GM12878 (cell line): Measurements from ENCODE around the gene OTOF. TPM values are rescaled to one million over a fixed set of nuclear protein-coding genes. Genes with fewer than 3 reads are reported as not detected.

Experiments
- ATAC-seq: fragments of 200-7000 bp; cut with Tn5 transposase; 3 replicates; pipeline ENCODE4 v1.9.1; 2020; ENCODE audit warnings: mild to moderate bottlenecking, moderate library complexity
- BruUV-seq: library from RNA; stranded (reverse); fragments of 400-500 nt; replicated peaks from 2 replicates; lab custom pipeline; 2021; lab: Mats Ljungman, UMichigan
- CTCF ChIA-PET: fragments of 300-600 bp; sonication (Branson Sonifier 250); formaldehyde crosslinking; extraction: SDS; loops from one replicate; lab custom pipeline; 2021; ENCODE audit warnings: inconsistent platforms; lab: Yijun Ruan, JAX
- POLR2A ChIA-PET: fragments of 350-600 bp; formaldehyde crosslinking; extraction: SDS; loops from one replicate; lab custom pipeline; 2021; ENCODE audit warnings: inconsistent platforms; lab: Charles Lee
- RAD21 ChIA-PET: fragments of 300-600 bp; sonication (Branson Sonifier 250); formaldehyde crosslinking; loops from one replicate; lab custom pipeline; 2023; ENCODE audit warnings: antibody characterized with exemption; ENCODE audit not compliant: unreplicated experiment; lab: Charles Lee
- SMC1A ChIA-PET: fragments of 300-600 bp; sonication (Branson Sonifier 250); formaldehyde crosslinking; loops from one replicate; lab custom pipeline; 2023; ENCODE audit not compliant: unreplicated experiment, uncharacterized antibody; lab: Charles Lee
- DNase-seq: peaks from one replicate; pipeline ENCODE4 v3.0.0-alpha.2; 2011; ENCODE audit warnings: low read depth, low spot score
- FAIRE-seq: peaks from 3 replicates; lab custom pipeline; 2011; peaks lifted over from hg19 to GRCh38; lab: Jason Lieb, UNC
- H2AFZ ChIP-seq: 2 replicates; pipeline ENCODE4 v1.6.0; 2011; ENCODE audit warnings: low read depth, low read length, control low read depth; ENCODE audit not compliant: control insufficient read depth
- H3K27ac ChIP-seq: 2 replicates; pipeline ENCODE4 v1.5.1; 2011; ENCODE audit warnings: control low read depth; ENCODE audit not compliant: control insufficient read depth, insufficient read depth
- H3K27me3 ChIP-seq, 2 experiments: replicated peaks in 1 of 2; 2 replicates each; pipeline versions ENCODE4 v1.6.0 to v1.6.1; 2011; ENCODE audit warnings: low read length in 1 of 2; ENCODE audit not compliant: control insufficient read depth in 2 of 2, insufficient read depth in 2 of 2
- H3K36me3 ChIP-seq, 2 experiments: 2 replicates each; pipeline ENCODE4 v1.5.1; 2011; ENCODE audit warnings: low read length in 1 of 2; ENCODE audit not compliant: control insufficient read depth in 2 of 2, insufficient read depth in 2 of 2
- H3K4me1 ChIP-seq: 2 replicates; pipeline ENCODE4 v1.6.1; 2011; ENCODE audit warnings: mild to moderate bottlenecking, low read length, moderate library complexity, mixed read lengths; ENCODE audit not compliant: control insufficient read depth, insufficient read depth
- H3K4me2 ChIP-seq: 2 replicates; pipeline ENCODE4 v1.6.0; 2011; ENCODE audit warnings: control low read depth; ENCODE audit not compliant: control insufficient read depth, insufficient read depth
- H3K4me3 ChIP-seq: fragments of 200-600 bp; sonication (generic); 2 replicates; pipeline ENCODE4 v1.5.1; 2016
- H3K79me2 ChIP-seq: 2 replicates; pipeline ENCODE4 v1.6.0; 2011; ENCODE audit warnings: low read length; ENCODE audit not compliant: control insufficient read depth, insufficient read depth
- H3K9ac ChIP-seq: 2 replicates; pipeline ENCODE4 v1.8.0; 2011; ENCODE audit warnings: low read length, control low read depth, mixed read lengths; ENCODE audit not compliant: control insufficient read depth, insufficient read depth
- H3K9me3 ChIP-seq: replicated peaks from 3 replicates; pipeline ENCODE4 v1.5.1; 2011; ENCODE audit warnings: mild to moderate bottlenecking, low read length; ENCODE audit not compliant: control insufficient read depth, insufficient read depth
- H4K20me1 ChIP-seq: 2 replicates; pipeline ENCODE4 v1.6.0; 2011; ENCODE audit not compliant: control insufficient read depth, insufficient read depth
- BHLHE40 ChIP-seq, 2 experiments: fragments of 450-650 bp in 1 of 2; IDR thresholded peaks; 2 replicates each; pipeline ENCODE4 v1.6.1; 2011 to 2017; ENCODE audit warnings: low read depth in 2 of 2, borderline replicate concordance in 1 of 2, improper control_type of control experiment in 1 of 2, low read length in 1 of 2, mild to moderate bottlenecking in 1 of 2
- CEBPB ChIP-seq, 2 experiments: fragments of 150-350 bp in 1 of 2; IDR thresholded peaks; 2 replicates each; pipeline ENCODE4 v1.6.1; 2012 to 2014; ENCODE audit warnings: low read depth in 2 of 2, low read length in 2 of 2, borderline replicate concordance in 1 of 2, inconsistent platforms in 1 of 2
- CHD1 ChIP-seq: IDR thresholded peaks from 2 replicates; pipeline ENCODE4 v1.6.1; 2012; ENCODE audit warnings: low read depth, low read length, improper control_type of control experiment
- HDAC6 ChIP-seq: fragments of 200-600 bp; sonication (generic); IDR thresholded peaks from one replicate; pipeline ENCODE4 v1.8.0; 2017; ENCODE audit warnings: antibody characterized with exemption; ENCODE audit not compliant: unreplicated experiment
- IKZF2 ChIP-seq, 2 experiments: fragments of 450-650 bp; IDR thresholded peaks; 2 replicates each; pipeline ENCODE4 v1.6.1; 2017; ENCODE audit warnings: mild to moderate bottlenecking in 2 of 2, moderate library complexity in 2 of 2
- MYC ChIP-seq: IDR thresholded peaks from 2 replicates; pipeline ENCODE4 v1.6.1; 2011; ENCODE audit warnings: mild to moderate bottlenecking, low read length, moderate library complexity, inconsistent platforms; ENCODE audit not compliant: insufficient read depth, insufficient replicate concordance, insufficient read length, severe bottlenecking
- NKRF ChIP-seq: fragments of 450-650 bp; conservative IDR thresholded peaks from 2 replicates; pipeline ENCODE4 v1.6.1; 2017; ENCODE audit warnings: mild to moderate bottlenecking, moderate library complexity
- NR2C1 ChIP-seq: fragments of 450-650 bp; IDR thresholded peaks from 2 replicates; pipeline ENCODE4 v1.6.1; 2017; ENCODE audit warnings: antibody characterized with exemption, mild to moderate bottlenecking, moderate library complexity
- RAD51 ChIP-seq: fragments of 450-650 bp; IDR thresholded peaks from 2 replicates; pipeline ENCODE4 v1.6.1; 2016; ENCODE audit warnings: moderate library complexity, mild to moderate bottlenecking, inconsistent platforms
- SREBF1 ChIP-seq: IDR thresholded peaks from 2 replicates; pipeline ENCODE4 v1.6.1; 2012; ENCODE audit warnings: mild to moderate bottlenecking, low read length
- WGBS: methylation state at CpG from one replicate; pipeline ENCODE4 v1.1.6; 2016; ENCODE audit warnings: low lambda C conversion rate; ENCODE audit not compliant: insufficient replicate concordance, insufficient coverage; ENCODE audit errors: missing lambda C conversion rate; 5-methylcytosine and 5-hydroxymethylcytosine counted together
- in situ Hi-C: fragments of 300-500 bp; cut with MboI; formaldehyde crosslinking; loops from 9 replicates; pipeline ENCODE4 v1.14.3; 2018; ENCODE audit warnings: mixed read lengths
- intact Hi-C: fragments of 100-400 bp; cut with micrococcal nuclease; formaldehyde crosslinking; loops from one replicate; pipeline ENCODE4 v1.14.2; 2022; ENCODE audit not compliant: unreplicated experiment
- polyA plus RNA-seq, 11 experiments: library from polyadenylated mRNA; depleted of rRNA in 4 of 11; unstranded in 6 of 11; stranded (reverse) in 5 of 11; fragments of >200 nt; fragmentation: Nextera tagmentation in 4 of 11; fragmentation: Illumina TruSeq in 1 of 11; extraction: Ambion mirVana in 4 of 11; extraction: Trizol in 1 of 11; gene quantifications; 1 replicate in 1 of 11; 2 replicates in 10 of 11; pipeline versions ENCODE4 v1.2.1 to v1.2.3, GENCODE V29; 2011 to 2016; ENCODE audit warnings: inconsistent platforms in 2 of 11, missing spikeins in 2 of 11, low read depth in 1 of 11
- total RNA-seq, 4 experiments: library from RNA; depleted of rRNA in 3 of 4; stranded (reverse); fragments of >200 nt in 3 of 4; fragmentation: Illumina TruSeq in 1 of 4; extraction: Trizol in 1 of 4; gene quantifications; 2 replicates each; pipeline versions ENCODE4 v1.2.1 to v1.2.3, GENCODE V29; 2013 to 2021
- TF ChIP-seq, protein P1 (sequence below): fragments of 450-650 bp; IDR thresholded peaks from 2 replicates; pipeline ENCODE4 v1.6.1; 2016; ENCODE audit warnings: mild to moderate bottlenecking

Gene OTOF
- total and polyA plus RNA-seq, 10 of the 15 experiments (the other 5 are each of a cell fraction or from before 2014, with no cell fraction given): under 0.01 to 0.31 (median 0.07) TPM; not detected in 6

GRCh38 chr2:26470601-26471260, 7.2 kb downstream of the OTOF start:
- BruUV-seq: no TSS peak
- no peaks in the 10 kb centered on the region for H3K4me1 ChIP-seq
- H3K9ac ChIP-seq: no peak overlapping the region
- ChIA-PET CTCF (interaction anchor here (0.8 kb wide), 2 partner anchors 12 to 225 kb away, joined by 3 read pairs; no protein-coding TSS in a partner anchor), RAD21 (interaction anchor here (1.2 kb wide), 1 partner anchor 12 kb away, joined by 4 read pairs; no protein-coding TSS in a partner anchor), SMC1A (no interaction called here), POLR2A (no interaction called here)
- intact Hi-C loops: no loop called here
- H3K79me2 ChIP-seq: no peaks in the 10 kb centered on the region
- no peaks in the 10 kb centered on the region for H3K27me3 ChIP-seq
- TF ChIP-seq MYC: no peak
- no peak for TF ChIP-seq BHLHE40 (IDR thresholded peaks at IDR 0.05; ENCODE audit: borderline replicate concordance in 1 of 2, low read depth in 2 of 2, low read length in 1 of 2)
- TF ChIP-seq CHD1: no peak
- TF ChIP-seq NR2C1: no peak
- TF ChIP-seq IKZF2 (IDR thresholded peaks at IDR 0.05): no peak
- TF ChIP-seq HDAC6: no peak
- no peak for TF ChIP-seq RAD51
- TF ChIP-seq, protein P1, sequence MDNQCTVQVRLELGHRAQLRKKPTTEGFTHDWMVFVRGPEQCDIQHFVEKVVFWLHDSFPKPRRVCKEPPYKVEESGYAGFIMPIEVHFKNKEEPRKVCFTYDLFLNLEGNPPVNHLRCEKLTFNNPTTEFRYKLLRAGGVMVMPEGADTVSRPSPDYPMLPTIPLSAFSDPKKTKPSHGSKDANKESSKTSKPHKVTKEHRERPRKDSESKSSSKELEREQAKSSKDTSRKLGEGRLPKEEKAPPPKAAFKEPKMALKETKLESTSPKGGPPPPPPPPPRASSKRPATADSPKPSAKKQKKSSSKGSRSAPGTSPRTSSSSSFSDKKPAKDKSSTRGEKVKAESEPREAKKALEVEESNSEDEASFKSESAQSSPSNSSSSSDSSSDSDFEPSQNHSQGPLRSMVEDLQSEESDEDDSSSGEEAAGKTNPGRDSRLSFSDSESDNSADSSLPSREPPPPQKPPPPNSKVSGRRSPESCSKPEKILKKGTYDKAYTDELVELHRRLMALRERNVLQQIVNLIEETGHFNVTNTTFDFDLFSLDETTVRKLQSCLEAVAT: no peak
- TF ChIP-seq NKRF: no peak
- no peak for TF ChIP-seq SREBF1
- no peak for TF ChIP-seq CEBPB (IDR thresholded peaks at IDR 0.05; ENCODE audit: borderline replicate concordance in 1 of 2, low read depth in 2 of 2, low read length in 2 of 2)
- H3K4me2 ChIP-seq: no peak overlapping the region
- in situ Hi-C loops: no loop called here
- ATAC-seq: no peak
- no peak for FAIRE-seq
- no peaks in the 10 kb centered on the region for H3K36me3 ChIP-seq
- no peak overlapping the region for H3K4me3 ChIP-seq
- 35% methylated on average over 9 of the region's 9 CpGs for WGBS
- DNase-seq: no peak
- H2AFZ ChIP-seq: no peak overlapping the region
- H3K27ac ChIP-seq: no peak overlapping the region
- H4K20me1 ChIP-seq: no peaks in the 10 kb centered on the region
- H3K9me3 ChIP-seq: peaks cover 3% of the 10 kb centered on the region; the same call in 1 of the 3 replicates
